WTC11 (cell line): ENCODE data around the gene NAV3. TPM values are rescaled to one million over a fixed set of nuclear protein-coding genes. Genes with fewer than 3 reads are reported as not detected.

Source experiments
- ATAC-seq: fragments of 200-7000 bp; cut with Tn5 transposase; 2 replicates; pipeline ENCODE4 v1.10.0; 2021; ENCODE audit warnings: mild to moderate bottlenecking, moderate library complexity
- CTCF ChIA-PET: fragments of 300-600 bp; sonication (Branson Sonifier 250); formaldehyde crosslinking; loops from one replicate; lab custom pipeline; 2021; ENCODE audit warnings: antibody characterized with exemption; lab: Charles Lee
- POLR2A ChIA-PET: fragments of 350-600 bp; sonication (Branson Sonifier 250); formaldehyde crosslinking; loops from one replicate; lab custom pipeline; 2021; ENCODE audit warnings: antibody characterized with exemption; lab: Charles Lee
- DNase-seq: peaks from one replicate; pipeline ENCODE4 v3.0.0; 2021; ENCODE audit warnings: low spot score
- H3K27ac Mint-ChIP-seq: 2 replicates; pipeline ENCODE4 v1.8.0; 2021; ENCODE audit warnings: mixed read lengths
- H3K27me3 Mint-ChIP-seq: 2 replicates; pipeline ENCODE4 v1.8.0; 2021; ENCODE audit warnings: low read depth, mild to moderate bottlenecking, moderate library complexity, mixed read lengths
- H3K36me3 Mint-ChIP-seq: 2 replicates; pipeline ENCODE4 v1.8.0; 2021; ENCODE audit warnings: mixed read lengths
- H3K4me1 Mint-ChIP-seq: 2 replicates; pipeline ENCODE4 v1.8.0; 2022; ENCODE audit warnings: mixed read lengths
- H3K4me3 Mint-ChIP-seq: 2 replicates; pipeline ENCODE4 v1.8.0; 2021; ENCODE audit warnings: mild to moderate bottlenecking, moderate library complexity, mixed read lengths
- H3K9me3 Mint-ChIP-seq: 2 replicates; pipeline ENCODE4 v1.8.0; 2021; ENCODE audit warnings: mixed read lengths
- ATF3 ChIP-seq: sonication (generic); formaldehyde crosslinking; conservative IDR thresholded peaks from 2 replicates; pipeline ENCODE4 v1.8.1; 2022; ENCODE audit warnings: mild to moderate bottlenecking, missing genetic modification reagents
- CDX4 ChIP-seq: fragments of 250-450 bp; sonication (Bioruptor Pico); IDR thresholded peaks from 2 replicates; pipeline ENCODE4 v1.9.0; 2021; ENCODE audit warnings: moderate library complexity, mild to moderate bottlenecking, inconsistent platforms, borderline replicate concordance
- CREB1 ChIP-seq: sonication (generic); formaldehyde crosslinking; IDR thresholded peaks from 2 replicates; pipeline ENCODE4 v1.8.0; 2023; ENCODE audit warnings: mild to moderate bottlenecking, missing genetic modification reagents
- CREM ChIP-seq: sonication (generic); formaldehyde crosslinking; IDR thresholded peaks from 2 replicates; pipeline ENCODE4 v1.8.1; 2022; ENCODE audit warnings: mild to moderate bottlenecking, missing genetic modification reagents, moderate library complexity
- E2F4 ChIP-seq: sonication (generic); formaldehyde crosslinking; IDR thresholded peaks from 2 replicates; pipeline ENCODE4 v1.8.1; 2022; ENCODE audit warnings: low read depth, mild to moderate bottlenecking, moderate library complexity, missing genetic modification reagents, borderline replicate concordance
- EMX1 ChIP-seq: fragments of 250-450 bp; sonication (Bioruptor Pico); IDR thresholded peaks from 2 replicates; pipeline ENCODE4 v1.8.0; 2021; ENCODE audit warnings: mild to moderate bottlenecking
- FOXP4 ChIP-seq: sonication (generic); formaldehyde crosslinking; IDR thresholded peaks from 2 replicates; pipeline ENCODE4 v1.8.0; 2022; ENCODE audit warnings: mild to moderate bottlenecking, missing genetic modification reagents
- GRHL2 ChIP-seq: fragments of 250-450 bp; sonication (Bioruptor Pico); IDR thresholded peaks from 2 replicates; pipeline ENCODE4 v1.8.0; 2022; ENCODE audit warnings: mild to moderate bottlenecking, moderate library complexity; ENCODE audit not compliant: insufficient replicate concordance, severe bottlenecking
- IRF2 ChIP-seq: sonication (generic); formaldehyde crosslinking; IDR thresholded peaks from 2 replicates; pipeline ENCODE4 v1.8.0; 2022; ENCODE audit warnings: low read depth, missing genetic modification reagents, borderline replicate concordance
- NFYB ChIP-seq: sonication (generic); formaldehyde crosslinking; conservative IDR thresholded peaks from 2 replicates; pipeline ENCODE4 v1.8.0; 2022; ENCODE audit warnings: low read depth, missing genetic modification reagents
- NR1H2 ChIP-seq: sonication (generic); formaldehyde crosslinking; IDR thresholded peaks from 2 replicates; pipeline ENCODE4 v1.9.0; 2021; ENCODE audit warnings: mild to moderate bottlenecking, moderate library complexity, missing genetic modification reagents
- SMAD3 ChIP-seq: sonication (generic); formaldehyde crosslinking; IDR thresholded peaks from 2 replicates; pipeline ENCODE4 v1.8.0; 2022; ENCODE audit warnings: missing genetic modification reagents, mild to moderate bottlenecking, borderline replicate concordance
- SMAD4 ChIP-seq: sonication (generic); formaldehyde crosslinking; IDR thresholded peaks from 2 replicates; pipeline ENCODE4 v1.8.0; 2022; ENCODE audit warnings: mild to moderate bottlenecking, missing genetic modification reagents
- SOX15 ChIP-seq: fragments of 250-450 bp; sonication (Bioruptor Pico); IDR thresholded peaks from 2 replicates; pipeline ENCODE4 v1.9.0; 2021; ENCODE audit warnings: mild to moderate bottlenecking
- ZMAT4 ChIP-seq: fragments of 250-450 bp; sonication (Bioruptor Pico); IDR thresholded peaks from 2 replicates; pipeline ENCODE4 v1.9.0; 2021; ENCODE audit warnings: mild to moderate bottlenecking
- ZNF263 ChIP-seq: sonication (generic); formaldehyde crosslinking; IDR thresholded peaks from 2 replicates; pipeline ENCODE4 v1.8.1; 2022; ENCODE audit warnings: low read depth, mild to moderate bottlenecking, moderate library complexity, missing genetic modification reagents
- ZNF281 ChIP-seq: sonication (generic); formaldehyde crosslinking; IDR thresholded peaks from 2 replicates; pipeline ENCODE4 v1.8.0; 2023; ENCODE audit warnings: mild to moderate bottlenecking, missing genetic modification reagents
- ZNF512 ChIP-seq: sonication (generic); formaldehyde crosslinking; IDR thresholded peaks from 2 replicates; pipeline ENCODE4 v1.8.1; 2022; ENCODE audit warnings: missing genetic modification reagents, borderline replicate concordance
- ZNF671 ChIP-seq: fragments of 250-450 bp; sonication (Bioruptor Pico); IDR thresholded peaks from 2 replicates; pipeline ENCODE4 v1.8.0; 2021; ENCODE audit warnings: mild to moderate bottlenecking
- total RNA-seq: library from RNA; stranded (reverse); gene quantifications from 3 replicates; pipeline ENCODE4 v1.2.3, GENCODE V29; 2021
- TF ChIP-seq, protein P1 (sequence below): fragments of 200-600 bp; IDR thresholded peaks from 2 replicates; pipeline ENCODE4 v1.8.0; 2022; ENCODE audit warnings: antibody characterized with exemption
- TF ChIP-seq, protein P2 (sequence below): sonication (generic); formaldehyde crosslinking; IDR thresholded peaks from 2 replicates; pipeline ENCODE4 v1.8.1; 2023; ENCODE audit warnings: mild to moderate bottlenecking, missing genetic modification reagents, borderline replicate concordance

Gene NAV3
- total RNA-seq, 1 experiment from 2014 or later = 3.3 TPM

DNA sequence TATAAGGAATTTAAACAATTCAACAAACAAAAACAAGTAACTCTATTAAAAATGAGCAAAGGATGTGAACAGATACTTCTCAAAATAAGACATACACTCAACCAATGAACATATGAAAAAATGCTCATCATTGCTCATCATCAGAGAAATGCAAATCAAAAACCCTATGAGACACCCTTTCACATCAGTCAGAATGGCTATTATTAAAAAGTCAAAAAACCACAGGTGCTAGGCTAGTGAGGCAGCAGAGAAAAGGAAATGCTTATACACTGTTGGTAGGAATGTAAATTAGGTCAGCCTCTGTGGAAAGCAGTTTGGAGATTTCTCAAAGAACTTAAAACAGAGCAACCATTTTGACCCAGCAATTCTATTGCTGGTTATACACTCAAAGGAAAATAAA, 52.0 kb downstream of the NAV3 start:
- ATAC-seq (no peak), DNase-seq (no peak)
- no peaks in the 10 kb centered on the region for H3K27me3 Mint-ChIP-seq
- ChIA-PET POLR2A (no interaction called here), CTCF (no interaction called here)
- H3K27ac Mint-ChIP-seq = no peak overlapping the region
- TF ChIP-seq SOX15 (CRISPR knock-in tag) (no peak), ATF3 (CRISPR knock-in tag) (no peak), CDX4 (CRISPR knock-in tag) (no peak), SMAD4 (no peak), NR1H2 (no peak), SMAD3 (no peak), CREM (CRISPR knock-in tag) (no peak), ZMAT4 (CRISPR knock-in tag) (no peak), GRHL2 (CRISPR knock-in tag) (no peak), ZNF281 (CRISPR knock-in tag) (no peak), E2F4 (CRISPR knock-in tag) (no peak), ZNF671 (CRISPR knock-in tag) (no peak), ZNF512 (CRISPR knock-in tag) (no peak), EMX1 (CRISPR knock-in tag) (no peak)
- TF ChIP-seq, protein P1, sequence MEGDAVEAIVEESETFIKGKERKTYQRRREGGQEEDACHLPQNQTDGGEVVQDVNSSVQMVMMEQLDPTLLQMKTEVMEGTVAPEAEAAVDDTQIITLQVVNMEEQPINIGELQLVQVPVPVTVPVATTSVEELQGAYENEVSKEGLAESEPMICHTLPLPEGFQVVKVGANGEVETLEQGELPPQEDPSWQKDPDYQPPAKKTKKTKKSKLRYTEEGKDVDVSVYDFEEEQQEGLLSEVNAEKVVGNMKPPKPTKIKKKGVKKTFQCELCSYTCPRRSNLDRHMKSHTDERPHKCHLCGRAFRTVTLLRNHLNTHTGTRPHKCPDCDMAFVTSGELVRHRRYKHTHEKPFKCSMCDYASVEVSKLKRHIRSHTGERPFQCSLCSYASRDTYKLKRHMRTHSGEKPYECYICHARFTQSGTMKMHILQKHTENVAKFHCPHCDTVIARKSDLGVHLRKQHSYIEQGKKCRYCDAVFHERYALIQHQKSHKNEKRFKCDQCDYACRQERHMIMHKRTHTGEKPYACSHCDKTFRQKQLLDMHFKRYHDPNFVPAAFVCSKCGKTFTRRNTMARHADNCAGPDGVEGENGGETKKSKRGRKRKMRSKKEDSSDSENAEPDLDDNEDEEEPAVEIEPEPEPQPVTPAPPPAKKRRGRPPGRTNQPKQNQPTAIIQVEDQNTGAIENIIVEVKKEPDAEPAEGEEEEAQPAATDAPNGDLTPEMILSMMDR = no peak
- H3K36me3 Mint-ChIP-seq = no peaks in the 10 kb centered on the region
- no peak overlapping the region for H3K4me3 Mint-ChIP-seq
- peaks cover 4% of the 10 kb centered on the region for H3K9me3 Mint-ChIP-seq
- H3K4me1 Mint-ChIP-seq = peaks cover 2% of the 10 kb centered on the region; the same call in 1 of the 2 replicates

- no peak for ATAC-seq
- Mint-ChIP-seq H3K4me3 (no peak overlapping the region), H3K27me3 (no peaks in the 10 kb centered on the region), H3K27ac (no peak overlapping the region), H3K36me3 (no peaks in the 10 kb centered on the region), H3K9me3 (peaks cover 5% of the 10 kb centered on the region; the same call in 1 of the 2 replicates), H3K4me1 (peaks cover 2% of the 10 kb centered on the region)
- CTCF ChIA-PET = no interaction called here
- POLR2A ChIA-PET = no interaction called here
- no peak for DNase-seq
- TF ChIP-seq IRF2 (CRISPR knock-in tag) (no peak), ZNF263 (no peak), CREB1 (CRISPR knock-in tag) (no peak), NFYB (no peak), FOXP4 (CRISPR knock-in tag) (no peak)
- TF ChIP-seq, protein P2, sequence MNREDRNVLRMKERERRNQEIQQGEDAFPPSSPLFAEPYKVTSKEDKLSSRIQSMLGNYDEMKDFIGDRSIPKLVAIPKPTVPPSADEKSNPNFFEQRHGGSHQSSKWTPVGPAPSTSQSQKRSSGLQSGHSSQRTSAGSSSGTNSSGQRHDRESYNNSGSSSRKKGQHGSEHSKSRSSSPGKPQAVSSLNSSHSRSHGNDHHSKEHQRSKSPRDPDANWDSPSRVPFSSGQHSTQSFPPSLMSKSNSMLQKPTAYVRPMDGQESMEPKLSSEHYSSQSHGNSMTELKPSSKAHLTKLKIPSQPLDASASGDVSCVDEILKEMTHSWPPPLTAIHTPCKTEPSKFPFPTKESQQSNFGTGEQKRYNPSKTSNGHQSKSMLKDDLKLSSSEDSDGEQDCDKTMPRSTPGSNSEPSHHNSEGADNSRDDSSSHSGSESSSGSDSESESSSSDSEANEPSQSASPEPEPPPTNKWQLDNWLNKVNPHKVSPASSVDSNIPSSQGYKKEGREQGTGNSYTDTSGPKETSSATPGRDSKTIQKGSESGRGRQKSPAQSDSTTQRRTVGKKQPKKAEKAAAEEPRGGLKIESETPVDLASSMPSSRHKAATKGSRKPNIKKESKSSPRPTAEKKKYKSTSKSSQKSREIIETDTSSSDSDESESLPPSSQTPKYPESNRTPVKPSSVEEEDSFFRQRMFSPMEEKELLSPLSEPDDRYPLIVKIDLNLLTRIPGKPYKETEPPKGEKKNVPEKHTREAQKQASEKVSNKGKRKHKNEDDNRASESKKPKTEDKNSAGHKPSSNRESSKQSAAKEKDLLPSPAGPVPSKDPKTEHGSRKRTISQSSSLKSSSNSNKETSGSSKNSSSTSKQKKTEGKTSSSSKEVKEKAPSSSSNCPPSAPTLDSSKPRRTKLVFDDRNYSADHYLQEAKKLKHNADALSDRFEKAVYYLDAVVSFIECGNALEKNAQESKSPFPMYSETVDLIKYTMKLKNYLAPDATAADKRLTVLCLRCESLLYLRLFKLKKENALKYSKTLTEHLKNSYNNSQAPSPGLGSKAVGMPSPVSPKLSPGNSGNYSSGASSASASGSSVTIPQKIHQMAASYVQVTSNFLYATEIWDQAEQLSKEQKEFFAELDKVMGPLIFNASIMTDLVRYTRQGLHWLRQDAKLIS (CRISPR knock-in tag) = no peak
Measured at GRCh38 chr12:77888611-77889010, 57.9 kb downstream of the NAV3 start.
